Liver (tissue), 3 donors: ENCODE results near the gene AREL1.

Experiments used
- REST ChIP-seq: IDR thresholded peaks from 2 replicates; pipeline ENCODE4 v1.6.1; 2016; ENCODE audit warnings: antibody characterized with exemption, mild to moderate bottlenecking
- RXRA ChIP-seq, 2 donors: IDR thresholded peaks; 2 replicates each; pipeline ENCODE4 v1.6.1; 2017 to 2018; ENCODE audit warnings: antibody characterized with exemption in 2 of 2, mild to moderate bottlenecking in 1 of 2
- TAF1 ChIP-seq: conservative IDR thresholded peaks from 2 replicates; pipeline ENCODE4 v1.6.1; 2016; ENCODE audit warnings: antibody characterized with exemption, mild to moderate bottlenecking
- TF ChIP-seq, protein P1 (sequence below): fragments of 150-350 bp; IDR thresholded peaks from 2 replicates; pipeline ENCODE4 v1.5.1; 2017; ENCODE audit warnings: improper control_type of control experiment, low read depth, low read length; ENCODE audit not compliant: missing input control
- TF ChIP-seq, protein P2 (sequence below): IDR thresholded peaks from 2 replicates; pipeline ENCODE4 v1.6.1; 2016; ENCODE audit warnings: antibody characterized with exemption
- donor health status: healthy.
- donor health status: healthy.

DNA sequence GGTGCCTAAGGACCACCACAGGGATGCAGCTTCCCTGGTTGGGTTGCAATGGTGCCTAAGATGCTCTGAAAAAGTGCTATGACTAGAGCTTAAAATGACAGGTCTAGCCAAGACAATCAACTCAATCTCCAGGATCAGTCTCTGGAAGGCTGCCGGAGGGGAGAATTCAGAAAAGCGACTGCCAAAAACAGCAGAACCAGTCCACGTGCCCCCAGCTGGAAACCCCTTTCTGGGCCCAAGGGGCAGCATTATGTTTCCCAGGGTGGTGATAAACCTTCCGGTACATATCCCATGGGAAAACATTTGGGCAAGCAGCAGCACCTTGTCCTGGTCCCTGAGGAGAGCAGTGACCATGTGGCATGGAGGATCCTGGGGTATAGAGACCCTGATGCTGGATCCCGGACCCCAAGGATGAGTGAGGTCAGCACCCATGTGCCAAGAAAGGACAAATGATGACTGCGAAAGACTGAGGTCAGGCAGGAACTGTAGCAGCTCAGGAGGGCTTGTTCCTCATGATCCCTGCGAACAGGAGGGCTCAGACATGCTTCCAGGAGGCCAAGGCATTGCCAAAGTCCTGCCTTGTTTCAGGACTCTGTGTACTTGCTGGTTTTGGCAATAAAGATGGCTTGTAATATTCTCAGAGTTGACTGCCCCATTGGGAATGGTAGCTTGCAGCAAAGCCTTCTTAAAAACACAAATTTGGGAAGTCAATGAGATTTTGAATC is 51.0 kb downstream of the AREL1 start:
- TF ChIP-seq, protein P1, sequence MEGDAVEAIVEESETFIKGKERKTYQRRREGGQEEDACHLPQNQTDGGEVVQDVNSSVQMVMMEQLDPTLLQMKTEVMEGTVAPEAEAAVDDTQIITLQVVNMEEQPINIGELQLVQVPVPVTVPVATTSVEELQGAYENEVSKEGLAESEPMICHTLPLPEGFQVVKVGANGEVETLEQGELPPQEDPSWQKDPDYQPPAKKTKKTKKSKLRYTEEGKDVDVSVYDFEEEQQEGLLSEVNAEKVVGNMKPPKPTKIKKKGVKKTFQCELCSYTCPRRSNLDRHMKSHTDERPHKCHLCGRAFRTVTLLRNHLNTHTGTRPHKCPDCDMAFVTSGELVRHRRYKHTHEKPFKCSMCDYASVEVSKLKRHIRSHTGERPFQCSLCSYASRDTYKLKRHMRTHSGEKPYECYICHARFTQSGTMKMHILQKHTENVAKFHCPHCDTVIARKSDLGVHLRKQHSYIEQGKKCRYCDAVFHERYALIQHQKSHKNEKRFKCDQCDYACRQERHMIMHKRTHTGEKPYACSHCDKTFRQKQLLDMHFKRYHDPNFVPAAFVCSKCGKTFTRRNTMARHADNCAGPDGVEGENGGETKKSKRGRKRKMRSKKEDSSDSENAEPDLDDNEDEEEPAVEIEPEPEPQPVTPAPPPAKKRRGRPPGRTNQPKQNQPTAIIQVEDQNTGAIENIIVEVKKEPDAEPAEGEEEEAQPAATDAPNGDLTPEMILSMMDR: no peak
- TF ChIP-seq REST: no peak
- no peak for TF ChIP-seq RXRA (IDR thresholded peaks at IDR 0.05)
- TF ChIP-seq TAF1: no peak
- TF ChIP-seq, protein P2, sequence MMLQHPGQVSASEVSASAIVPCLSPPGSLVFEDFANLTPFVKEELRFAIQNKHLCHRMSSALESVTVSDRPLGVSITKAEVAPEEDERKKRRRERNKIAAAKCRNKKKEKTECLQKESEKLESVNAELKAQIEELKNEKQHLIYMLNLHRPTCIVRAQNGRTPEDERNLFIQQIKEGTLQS: no peak
